ENCODE data around the gene CTXN1. TPM values are rescaled to one million over a fixed set of nuclear protein-coding genes. Genes with fewer than 3 reads are reported as not detected.
"Not testable (repeated sequence)": the region's sequence is repeated elsewhere in the genome, so short reads cannot be mapped to it uniquely, and the experiment has no call there.

Gene CTXN1
- total RNA-seq, 1 experiment from 2014 or later: 1.0 TPM

DNA sequence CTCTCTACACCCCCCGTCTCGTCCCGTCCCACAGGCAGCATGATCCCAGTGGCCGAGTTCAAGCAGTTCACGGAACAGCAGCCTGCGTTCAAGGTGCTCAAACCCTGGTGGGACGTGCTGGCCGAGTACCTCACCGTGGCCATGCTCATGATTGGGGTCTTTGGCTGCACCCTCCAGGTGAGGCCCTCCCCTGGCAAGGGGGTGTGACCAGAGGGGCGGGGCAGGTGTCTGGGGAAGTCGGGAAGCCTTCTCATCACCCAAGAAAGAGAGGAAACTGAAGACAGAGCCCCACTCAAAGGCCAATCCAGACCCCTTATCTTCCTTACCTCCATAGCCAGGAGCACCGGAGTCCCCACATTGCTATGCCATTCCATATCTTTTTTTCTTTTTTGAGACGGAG, 30.4 kb downstream of the CTXN1 start:
- H3K4me3 ChIP-seq: no peak overlapping the region
- no peaks in the 10 kb centered on the region for H3K4me1 ChIP-seq
- no peak for DNase-seq
- H3K27ac ChIP-seq: no peak overlapping the region
- H3K27me3 ChIP-seq: no peaks in the 10 kb centered on the region
- no peaks in the 10 kb centered on the region for H3K9me3 ChIP-seq (replicated peaks)
- H3K36me3 ChIP-seq: no peaks in the 10 kb centered on the region

DNA sequence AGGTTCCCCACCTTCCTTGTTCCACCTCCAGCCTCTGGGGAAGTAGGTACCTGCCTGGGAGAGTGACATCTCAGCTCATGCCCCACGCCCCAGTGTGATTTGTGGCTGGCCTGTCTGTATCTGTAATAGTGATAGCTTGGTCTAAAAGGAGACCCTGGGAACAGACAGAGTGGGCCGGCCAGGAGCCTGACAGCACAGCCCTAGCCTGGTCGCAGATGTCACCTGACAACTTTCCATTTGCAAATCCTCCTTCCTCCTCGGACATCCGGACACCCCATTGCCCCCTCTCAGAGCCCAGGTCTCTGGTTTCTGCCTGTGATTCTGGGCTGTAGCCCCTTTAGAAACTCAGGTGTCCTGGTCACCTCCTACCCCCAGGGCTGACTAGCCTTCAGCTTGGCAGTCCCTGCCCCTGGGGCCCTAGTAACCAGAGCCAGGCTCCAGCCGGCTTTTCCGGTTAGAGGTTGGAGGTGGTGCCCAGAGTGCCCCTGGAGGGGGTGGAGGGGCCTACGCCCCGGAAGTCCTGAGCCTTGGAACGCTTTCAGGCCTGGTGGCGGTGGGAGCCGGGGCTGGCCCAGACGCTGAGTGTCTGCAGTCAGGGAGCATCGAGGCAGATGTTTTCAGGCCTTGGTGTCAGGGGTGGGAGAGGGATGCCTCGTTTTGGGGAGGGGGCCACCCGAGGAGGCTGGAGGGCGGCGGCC, 31.2 kb downstream of the CTXN1 start:
- Histone ChIP-seq H3K27ac (no peak overlapping the region), H3K4me1 (no peaks in the 10 kb centered on the region), H3K9me3 (replicated peaks) (no peaks in the 10 kb centered on the region), H3K27me3 (no peaks in the 10 kb centered on the region), H3K36me3 (no peaks in the 10 kb centered on the region), H3K4me3 (no peak overlapping the region)
- DNase-seq: peak; percentile 31

DNA sequence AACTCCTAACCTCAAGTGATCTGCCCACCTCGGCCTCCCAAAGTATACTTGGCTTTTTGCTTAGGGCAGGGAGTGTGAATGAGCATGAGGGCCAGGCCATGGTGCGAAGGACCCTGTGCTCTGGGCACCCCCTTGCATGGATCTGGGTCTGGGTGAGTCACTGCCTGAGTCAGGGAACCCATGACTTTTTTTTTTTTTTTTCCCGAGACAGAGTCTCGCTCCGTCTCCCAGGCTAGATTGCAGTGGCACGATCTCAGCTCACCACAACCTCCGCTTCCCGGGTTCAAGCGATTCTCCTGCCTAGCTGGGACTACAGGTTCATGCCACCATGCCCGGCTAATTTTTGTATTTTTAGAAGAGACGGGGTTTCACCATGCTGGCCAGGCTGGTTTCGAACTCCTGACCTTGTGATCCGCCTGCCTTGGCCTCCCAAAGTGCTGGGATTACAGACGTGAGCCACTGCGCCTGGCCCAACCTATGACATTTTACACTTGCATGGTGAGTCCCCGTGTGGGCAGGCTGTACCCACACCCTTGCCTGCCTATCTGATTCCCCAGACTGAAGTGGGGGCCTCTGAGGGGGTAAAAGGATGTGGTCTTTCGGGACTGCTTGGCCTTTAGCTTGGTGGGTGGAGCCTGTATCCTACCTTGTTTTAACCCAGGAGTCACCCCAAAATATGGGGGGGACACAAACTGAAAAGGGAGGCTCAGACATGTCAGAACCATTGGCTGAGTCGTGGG, 32.4 kb downstream of the CTXN1 start:
- not testable (repeated sequence) for H3K9me3 ChIP-seq (replicated peaks); DNase-seq; H3K27me3 ChIP-seq; H3K4me3 ChIP-seq; H3K4me1 ChIP-seq; H3K36me3 ChIP-seq; H3K27ac ChIP-seq

DNA sequence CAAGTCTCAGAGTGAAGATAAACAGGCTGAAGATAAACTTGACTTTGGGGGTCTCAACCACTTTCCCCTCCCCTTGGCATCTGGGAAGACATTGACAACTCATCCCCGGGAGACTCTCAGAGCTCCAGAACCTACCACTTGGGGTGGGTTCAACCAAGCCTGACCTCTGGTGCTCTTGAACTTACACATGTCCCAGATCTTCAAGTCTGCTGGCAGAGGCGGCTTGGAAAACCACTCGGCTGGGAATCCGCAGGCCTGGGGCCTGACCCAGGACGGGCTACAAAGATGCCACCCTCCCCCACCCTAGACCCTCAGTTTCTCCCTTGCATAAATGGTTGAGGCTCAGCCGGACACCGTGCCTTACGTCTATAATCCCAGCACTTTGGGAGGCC, 37.1 kb downstream of the CTXN1 start:
- Histone ChIP-seq H3K9me3 (replicated peaks) (no peaks in the 10 kb centered on the region), H3K36me3 (no peaks in the 10 kb centered on the region), H3K4me1 (no peaks in the 10 kb centered on the region), H3K27me3 (no peaks in the 10 kb centered on the region), H3K27ac (no peak overlapping the region), H3K4me3 (no peak overlapping the region)
- no peak for DNase-seq

DNA sequence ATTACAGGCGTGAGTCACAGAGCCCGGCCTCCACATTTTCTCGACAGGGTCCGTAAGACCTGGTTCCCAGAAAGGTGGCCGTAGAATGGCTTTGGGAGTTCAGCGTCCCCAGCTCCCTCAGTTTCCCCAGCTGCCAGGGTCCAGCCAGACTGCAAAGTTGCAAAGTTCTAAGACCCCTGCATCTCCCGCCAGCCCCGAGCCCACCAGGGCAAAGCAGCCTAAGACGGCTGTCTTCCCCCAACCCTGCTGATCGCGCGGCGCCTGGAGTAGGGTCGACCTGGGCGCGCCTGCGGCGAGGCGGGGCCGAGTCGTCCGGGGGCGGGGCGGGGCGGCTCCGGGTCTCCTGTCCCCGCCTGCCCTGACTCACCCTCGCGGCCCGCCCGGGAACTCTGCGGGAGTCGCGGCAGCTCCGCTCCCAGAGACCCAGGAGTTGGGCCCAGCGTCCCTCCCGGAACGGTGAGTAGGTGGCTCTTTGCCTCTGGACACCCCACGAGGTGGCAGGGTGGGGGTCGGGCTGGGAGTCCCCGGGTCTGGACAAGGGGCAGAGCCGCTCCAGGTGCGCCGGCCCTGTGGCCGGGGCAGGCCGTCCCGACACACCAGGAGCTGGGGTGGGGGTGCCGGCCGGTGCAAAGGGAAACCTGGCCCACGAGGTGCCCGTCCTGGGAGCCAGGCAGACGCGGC, 37.6 kb downstream of the CTXN1 start, which contains the start of gene LRRC8E:
LRRC8E (plus strand) TSS at position 366 of the 681 bp plus-strand sequence. CDS start 7,094 bp downstream, outside the sequence.
- Histone ChIP-seq H3K4me3 (no peak within 1 kb of the TSS), H3K27ac (no peak within 1 kb of the TSS), H3K27me3 (no peaks in the 10 kb centered on the region), H3K9me3 (replicated peaks) (no peaks in the 10 kb centered on the region), H3K36me3 (no peaks in the 10 kb centered on the region), H3K4me1 (no peaks in the 10 kb centered on the region)
- no peak for DNase-seq

DNA sequence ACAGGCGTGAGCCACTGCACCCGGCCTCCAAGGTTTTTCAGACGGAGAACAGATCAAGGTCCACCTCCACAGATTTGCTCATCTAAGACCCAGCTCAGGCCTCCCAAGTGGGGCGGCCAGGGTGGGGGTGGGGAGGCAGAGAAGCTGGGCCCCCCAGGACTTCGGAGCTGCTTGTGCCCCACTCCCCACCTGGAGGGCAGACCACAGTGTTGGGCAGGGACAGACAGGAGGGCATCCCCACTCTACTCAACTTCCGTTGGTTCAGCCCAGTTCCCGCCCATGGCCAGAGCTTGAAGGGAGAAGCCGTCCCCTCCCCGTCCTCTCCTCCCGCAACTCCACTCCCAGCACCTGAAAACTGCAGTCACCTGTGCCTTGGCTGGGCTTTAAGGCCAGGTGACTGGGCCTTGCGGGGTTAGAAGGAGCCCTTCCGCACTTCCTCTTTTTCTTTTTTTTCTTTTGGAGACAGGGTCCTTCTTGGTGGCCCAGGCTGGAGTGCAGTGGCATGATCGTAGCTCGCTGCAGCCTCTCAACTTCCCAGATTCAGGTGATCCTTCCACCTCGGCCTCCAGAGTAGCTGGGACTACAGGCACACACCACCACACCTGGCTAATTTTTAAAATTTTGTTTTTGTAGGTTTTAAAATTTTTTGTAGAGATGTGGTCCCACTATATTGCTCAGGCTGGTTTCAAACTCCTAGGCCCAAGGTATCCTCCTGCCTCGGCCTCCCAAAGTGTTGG, 38.4 kb downstream of the CTXN1 start:
- no peaks in the 10 kb centered on the region for H3K4me1 ChIP-seq
- H3K4me3 ChIP-seq: no peak overlapping the region
- DNase-seq: no peak
- H3K27ac ChIP-seq: no peak overlapping the region
- no peaks in the 10 kb centered on the region for H3K36me3 ChIP-seq
- H3K27me3 ChIP-seq: no peaks in the 10 kb centered on the region
- H3K9me3 ChIP-seq (replicated peaks): no peaks in the 10 kb centered on the region

DNA sequence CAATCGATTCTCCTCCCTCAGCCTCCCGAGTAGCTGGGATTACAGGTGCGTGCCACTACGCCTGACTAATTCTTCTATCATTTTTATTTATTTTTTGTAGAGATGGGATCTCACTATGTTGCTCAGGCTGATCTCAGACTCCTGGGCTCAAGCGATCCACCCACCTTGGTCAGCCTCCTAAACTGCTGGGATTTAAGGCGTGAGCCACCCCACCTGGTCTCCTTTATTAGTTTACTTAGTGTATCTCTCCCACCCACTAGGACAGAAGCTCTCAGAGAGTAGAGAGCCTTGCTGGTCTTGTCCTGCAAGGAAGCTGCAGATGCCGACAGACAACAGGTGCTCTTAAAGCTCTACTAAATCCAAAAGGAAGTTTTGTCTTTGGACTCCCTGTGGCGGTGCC, 40.1 kb downstream of the CTXN1 start:
- Histone ChIP-seq H3K27ac (no peak overlapping the region), H3K4me1 (no peaks in the 10 kb centered on the region), H3K36me3 (no peaks in the 10 kb centered on the region), H3K4me3 (no peak overlapping the region), H3K9me3 (replicated peaks) (no peaks in the 10 kb centered on the region), H3K27me3 (no peaks in the 10 kb centered on the region)
- DNase-seq: peak in 1 of 2 experiments; percentile 51

DNA sequence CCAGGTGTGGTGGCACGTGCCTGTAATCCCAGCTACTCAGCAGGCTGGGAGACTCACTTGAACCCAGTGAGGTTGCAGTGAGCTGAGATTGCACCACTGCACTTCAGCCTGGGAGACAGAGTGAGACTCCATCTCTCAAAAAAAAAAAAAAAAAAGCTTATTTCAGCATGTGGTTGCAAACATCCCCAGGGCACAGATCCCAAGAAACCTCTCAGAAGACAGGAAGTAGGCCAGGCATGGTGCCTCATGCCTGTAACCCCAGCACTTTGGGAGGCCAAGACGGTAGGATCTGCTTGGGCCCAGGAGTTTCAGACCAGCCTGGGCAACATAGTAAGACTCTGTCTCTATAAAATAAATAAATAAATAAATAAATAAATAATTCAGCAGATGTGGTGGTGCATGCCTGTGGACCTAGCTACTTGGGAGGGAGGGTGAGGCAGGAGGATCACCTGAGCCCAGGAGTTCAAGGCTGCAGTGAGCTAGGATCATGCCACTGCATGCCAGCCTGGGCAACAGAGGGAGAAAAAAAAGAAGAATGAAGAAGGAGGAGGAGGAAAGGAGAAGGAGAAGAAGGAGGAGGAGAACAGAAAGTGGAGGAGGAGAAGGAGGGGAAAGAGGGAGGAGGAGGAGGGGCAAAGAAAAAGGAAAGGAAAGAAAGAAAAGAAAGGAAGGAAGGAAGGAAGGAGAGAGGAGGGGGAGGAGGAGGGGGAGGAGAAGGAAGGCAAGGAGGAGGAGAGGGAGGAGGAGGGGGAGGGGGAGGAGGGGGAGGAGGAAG, 42.0 kb downstream of the CTXN1 start:
- Histone ChIP-seq H3K4me3 (no peak overlapping the region), H3K27ac (no peak overlapping the region), H3K36me3 (no peaks in the 10 kb centered on the region), H3K9me3 (replicated peaks) (no peaks in the 10 kb centered on the region), H3K4me1 (peaks cover 8% of the 10 kb centered on the region; the same call in 1 of the 2 replicates), H3K27me3 (no peaks in the 10 kb centered on the region)
- DNase-seq: no peak

DNA sequence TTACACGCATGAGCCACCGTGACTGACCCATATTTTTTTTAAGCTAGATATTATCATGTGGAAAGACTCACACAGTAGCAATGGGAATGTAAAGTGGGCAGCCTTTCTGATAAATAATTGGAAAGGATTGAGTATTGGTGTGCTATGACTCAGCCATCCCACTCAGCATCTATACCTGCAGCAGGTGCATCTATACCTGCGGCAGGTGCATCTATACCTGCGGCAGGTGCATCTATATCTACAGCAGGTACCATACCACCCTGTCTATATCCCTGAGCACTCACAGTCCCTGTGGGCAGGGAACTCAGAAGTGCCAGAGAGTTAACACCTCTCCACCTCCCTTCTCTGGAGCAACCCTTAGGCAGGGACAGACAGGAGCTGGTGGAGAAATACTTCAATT, 42.8 kb downstream of the CTXN1 start:
- H3K9me3 ChIP-seq (replicated peaks): no peaks in the 10 kb centered on the region
- DNase-seq: no peak
- no peaks in the 10 kb centered on the region for H3K36me3 ChIP-seq
- peaks cover 11% of the 10 kb centered on the region; the same call in 1 of the 2 replicates for H3K4me1 ChIP-seq
- no peak overlapping the region for H3K27ac ChIP-seq
- H3K4me3 ChIP-seq: no peak overlapping the region
- H3K27me3 ChIP-seq: no peaks in the 10 kb centered on the region

DNA sequence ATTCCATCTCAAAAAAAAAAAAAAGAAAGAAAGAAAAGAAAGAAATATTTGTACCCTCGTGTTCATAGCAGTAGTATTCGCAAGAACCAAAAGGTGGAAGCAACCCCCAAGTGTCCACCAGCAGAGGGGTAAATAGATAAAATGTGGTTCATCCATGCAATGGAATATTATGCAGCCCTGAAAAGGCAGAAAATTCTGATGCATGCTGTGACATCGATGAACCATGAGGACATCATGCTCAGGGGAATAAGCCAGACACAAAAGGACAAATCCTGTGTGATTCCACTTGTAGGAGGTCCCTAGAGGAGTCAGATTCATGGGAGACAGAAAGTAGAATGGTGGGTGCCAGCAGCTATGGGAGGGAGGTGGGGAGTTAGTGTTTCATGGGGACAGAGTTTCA, 44.0 kb downstream of the CTXN1 start:
- H3K27me3 ChIP-seq: no peaks in the 10 kb centered on the region
- peaks cover 11% of the 10 kb centered on the region; the same call in 1 of the 2 replicates for H3K4me1 ChIP-seq
- H3K4me3 ChIP-seq: no peak overlapping the region
- H3K36me3 ChIP-seq: no peaks in the 10 kb centered on the region
- H3K27ac ChIP-seq: no peak overlapping the region
- H3K9me3 ChIP-seq (replicated peaks): no peaks in the 10 kb centered on the region
- DNase-seq: no peak

DNA sequence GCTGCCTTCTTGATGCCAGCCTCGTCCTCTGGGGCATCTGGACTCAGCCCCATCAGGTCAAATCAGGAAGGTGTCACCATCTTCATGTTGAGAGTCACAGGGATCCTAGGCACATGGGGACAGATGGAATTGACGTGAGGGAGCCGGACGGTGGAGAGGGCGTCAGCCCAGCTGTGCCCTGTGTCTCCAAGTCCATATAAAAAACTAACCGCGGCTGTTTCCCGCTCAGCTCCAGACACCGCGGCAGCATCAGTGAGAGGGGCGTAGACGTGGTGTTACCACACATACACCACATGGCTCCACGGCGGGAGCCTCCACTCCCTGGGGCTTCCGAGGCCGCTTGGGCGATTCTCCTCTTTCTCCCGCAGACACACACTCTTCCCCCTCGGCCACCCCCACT, 46.1 kb downstream of the CTXN1 start:
- DNase-seq: peak; percentile 81
- H3K27me3 ChIP-seq: no peaks in the 10 kb centered on the region; the same call in 1 of the 2 replicates
- H3K4me3 ChIP-seq: no peak overlapping the region
- no peaks in the 10 kb centered on the region for H3K9me3 ChIP-seq (replicated peaks)
- H3K4me1 ChIP-seq: peaks cover 11% of the 10 kb centered on the region; the same call in 1 of the 2 replicates
- peak overlapping the region; percentile 36; the same call in 1 of the 2 replicates for H3K27ac ChIP-seq
- no peaks in the 10 kb centered on the region for H3K36me3 ChIP-seq

DNA sequence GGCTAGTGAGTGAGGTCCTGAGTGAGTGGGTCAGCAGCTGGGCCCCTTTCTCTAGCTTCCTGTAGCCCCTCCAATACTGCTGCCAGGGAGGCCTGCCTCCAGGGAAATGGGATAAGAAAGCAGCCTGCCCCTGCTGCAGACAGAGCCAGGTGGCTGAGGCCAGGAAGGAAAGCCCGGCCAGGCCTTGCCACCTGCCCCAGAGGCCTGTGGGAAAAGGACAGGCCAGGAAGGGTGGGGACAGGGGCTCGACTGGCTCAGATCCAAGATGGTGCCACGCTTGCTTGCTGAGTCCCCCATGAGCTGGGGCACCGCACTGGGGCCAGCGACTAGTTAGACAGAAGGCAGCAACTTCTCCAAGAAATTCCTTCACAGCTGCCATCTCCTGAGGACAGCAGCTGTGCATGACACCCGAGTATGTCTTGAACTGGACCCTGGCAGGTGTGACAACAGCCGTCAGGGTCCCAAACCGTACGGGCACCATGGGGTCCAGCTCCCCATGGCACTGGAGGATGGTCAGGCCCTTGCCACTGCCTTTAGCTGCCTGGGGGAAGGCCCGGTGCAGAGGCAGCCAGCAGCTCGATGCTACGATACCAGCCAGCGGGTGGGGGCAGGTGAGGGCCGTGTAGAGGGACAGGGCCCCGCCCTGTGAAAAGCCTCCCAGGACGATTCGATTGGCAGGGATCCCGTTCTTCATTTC, 46.7 kb downstream of the CTXN1 start:
- Histone ChIP-seq H3K27me3 (peaks cover 4% of the 10 kb centered on the region), H3K9me3 (replicated peaks) (no peaks in the 10 kb centered on the region), H3K27ac (peak overlapping the region; percentile 36; the same call in 1 of the 2 replicates), H3K4me1 (peaks cover 11% of the 10 kb centered on the region; the same call in 1 of the 2 replicates), H3K36me3 (no peaks in the 10 kb centered on the region), H3K4me3 (no peak overlapping the region)
- peak; percentile 53 to 68 for DNase-seq

DNA sequence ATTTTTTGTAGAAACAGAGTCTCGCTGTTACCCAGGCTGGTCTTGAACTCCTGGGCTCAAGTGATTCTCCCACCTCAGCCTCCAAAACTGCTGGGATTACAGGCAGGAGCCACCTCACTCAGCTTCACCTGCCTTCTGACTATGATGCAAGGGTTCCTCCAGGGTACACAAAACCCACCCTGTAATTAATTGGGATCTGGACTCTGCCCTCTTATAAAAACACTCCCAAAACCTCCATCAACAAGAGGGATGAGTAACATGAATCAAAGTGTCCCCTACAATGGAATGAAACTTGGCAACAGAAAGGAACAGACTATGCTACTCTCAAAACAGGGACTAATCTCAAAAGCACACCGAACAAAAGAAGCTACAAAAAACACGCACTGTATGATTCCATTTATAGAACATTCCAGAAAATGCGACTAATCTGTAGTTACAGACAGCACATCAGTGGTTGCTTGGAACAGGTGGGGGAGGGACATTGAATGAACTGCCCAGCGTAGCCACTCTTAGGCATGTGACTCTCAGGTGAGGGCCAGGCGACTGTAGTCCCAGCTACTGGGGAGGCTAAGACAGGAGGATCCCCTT, 48.6 kb downstream of the CTXN1 start:
- DNase-seq: no peak
- Histone ChIP-seq H3K9me3 (replicated peaks) (no peaks in the 10 kb centered on the region), H3K4me3 (no peak overlapping the region), H3K4me1 (peaks cover 11% of the 10 kb centered on the region; the same call in 1 of the 2 replicates), H3K27me3 (peaks cover 4% of the 10 kb centered on the region), H3K27ac (no peak overlapping the region), H3K36me3 (no peaks in the 10 kb centered on the region)
